RWPE2 (cell line): ENCODE measurements around the gene RP9.
A peak's percentile ranks its signal among the peaks of the same experiment; 100 is the strongest.

Experiments
- ATAC-seq: fragments of 200-7000 bp; cut with Tn5 transposase; 3 replicates; pipeline ENCODE4 v1.9.1; 2021; ENCODE audit warnings: low read depth
- DNase-seq: peaks from one replicate; pipeline ENCODE4 v3.0.0-alpha.2; 2020; ENCODE audit warnings: low spot score
- H3K27ac ChIP-seq: fragments of 450-650 bp; 2 replicates; pipeline ENCODE4 v1.5.1; 2017; ENCODE audit warnings: mild to moderate bottlenecking; ENCODE audit not compliant: poor library complexity, severe bottlenecking
- H3K27me3 ChIP-seq: fragments of 250-450 bp; sonication (Bioruptor Pico); 2 replicates; pipeline ENCODE4 v1.5.1; 2021; ENCODE audit warnings: mild to moderate bottlenecking, moderate library complexity; ENCODE audit not compliant: insufficient read depth, poor library complexity, severe bottlenecking
- H3K36me3 ChIP-seq: fragments of 250-450 bp; sonication (Bioruptor Pico); 2 replicates; pipeline ENCODE4 v1.5.1; 2020; ENCODE audit warnings: low read depth, mild to moderate bottlenecking, moderate library complexity
- H3K4me1 ChIP-seq: fragments of 250-450 bp; sonication (Bioruptor Pico); 2 replicates; pipeline ENCODE4 v1.5.1; 2021; ENCODE audit warnings: mild to moderate bottlenecking, moderate library complexity; ENCODE audit not compliant: insufficient read depth, poor library complexity, severe bottlenecking
- H3K4me3 ChIP-seq: fragments of 250-450 bp; sonication (Bioruptor Pico); 2 replicates; pipeline ENCODE4 v1.5.1; 2021; ENCODE audit warnings: mild to moderate bottlenecking, moderate library complexity; ENCODE audit not compliant: severe bottlenecking
- H3K9me3 ChIP-seq: fragments of 250-450 bp; sonication (Bioruptor Pico); 2 replicates; pipeline ENCODE4 v1.5.1; 2021; ENCODE audit warnings: mild to moderate bottlenecking, moderate library complexity; ENCODE audit not compliant: severe bottlenecking
- TF ChIP-seq, protein P1 (sequence below): fragments of 450-650 bp; IDR thresholded peaks from one replicate; pipeline ENCODE4 v1.5.1; 2017; ENCODE audit warnings: mild to moderate bottlenecking, moderate library complexity; ENCODE audit not compliant: poor library complexity, severe bottlenecking

RP9 gene

DNA sequence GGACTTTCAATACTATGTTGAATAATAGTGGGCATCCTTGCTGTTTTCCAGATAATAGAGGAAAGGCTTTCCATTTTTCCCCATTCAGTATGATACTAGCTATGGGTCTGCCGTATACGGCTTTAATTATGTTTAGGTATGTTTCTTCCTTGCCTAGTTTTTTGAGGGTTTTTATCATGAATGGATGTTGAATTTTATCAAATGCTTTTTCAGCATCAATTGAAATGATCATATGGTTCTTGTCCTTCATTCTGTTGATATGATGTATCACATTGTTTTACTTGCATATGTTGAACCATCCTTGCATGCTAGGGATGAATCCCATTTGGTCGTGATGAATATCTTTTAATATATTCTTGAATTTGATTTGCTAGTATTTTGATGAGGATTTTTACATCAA, 9.2 kb upstream of the RP9 start:
- TF ChIP-seq, protein P1, sequence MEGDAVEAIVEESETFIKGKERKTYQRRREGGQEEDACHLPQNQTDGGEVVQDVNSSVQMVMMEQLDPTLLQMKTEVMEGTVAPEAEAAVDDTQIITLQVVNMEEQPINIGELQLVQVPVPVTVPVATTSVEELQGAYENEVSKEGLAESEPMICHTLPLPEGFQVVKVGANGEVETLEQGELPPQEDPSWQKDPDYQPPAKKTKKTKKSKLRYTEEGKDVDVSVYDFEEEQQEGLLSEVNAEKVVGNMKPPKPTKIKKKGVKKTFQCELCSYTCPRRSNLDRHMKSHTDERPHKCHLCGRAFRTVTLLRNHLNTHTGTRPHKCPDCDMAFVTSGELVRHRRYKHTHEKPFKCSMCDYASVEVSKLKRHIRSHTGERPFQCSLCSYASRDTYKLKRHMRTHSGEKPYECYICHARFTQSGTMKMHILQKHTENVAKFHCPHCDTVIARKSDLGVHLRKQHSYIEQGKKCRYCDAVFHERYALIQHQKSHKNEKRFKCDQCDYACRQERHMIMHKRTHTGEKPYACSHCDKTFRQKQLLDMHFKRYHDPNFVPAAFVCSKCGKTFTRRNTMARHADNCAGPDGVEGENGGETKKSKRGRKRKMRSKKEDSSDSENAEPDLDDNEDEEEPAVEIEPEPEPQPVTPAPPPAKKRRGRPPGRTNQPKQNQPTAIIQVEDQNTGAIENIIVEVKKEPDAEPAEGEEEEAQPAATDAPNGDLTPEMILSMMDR, result no peak
- Histone ChIP-seq H3K4me3 (no peak overlapping the region), H3K27me3 (no peaks in the 10 kb centered on the region), H3K27ac (no peak overlapping the region), H3K36me3 (no peaks in the 10 kb centered on the region), H3K9me3 (peaks cover 2% of the 10 kb centered on the region), H3K4me1 (no peaks in the 10 kb centered on the region)
- DNase-seq (no peak), ATAC-seq (no peak)

DNA sequence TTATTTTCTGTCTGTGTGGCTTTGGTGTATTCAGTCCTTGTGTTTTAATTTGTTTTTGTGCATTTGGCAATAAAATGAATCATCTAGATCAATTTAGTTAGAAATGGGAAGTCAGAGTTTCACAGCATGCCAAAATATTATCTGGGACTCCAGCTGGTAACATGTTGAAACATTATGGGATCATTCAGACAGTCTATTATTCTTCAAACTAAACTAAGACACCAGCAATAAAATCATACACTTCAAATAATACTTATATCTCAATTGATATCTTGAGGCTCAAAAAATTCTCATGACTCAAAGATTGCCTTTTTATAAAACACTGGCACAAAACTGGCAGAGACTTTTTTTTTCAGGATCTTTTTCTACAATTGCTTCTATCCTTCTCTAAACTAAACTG, 5.8 kb upstream of the RP9 start:
- Histone ChIP-seq H3K27ac (no peak overlapping the region), H3K4me3 (no peak overlapping the region), H3K9me3 (peaks cover 2% of the 10 kb centered on the region), H3K4me1 (peaks cover 3% of the 10 kb centered on the region), H3K36me3 (no peaks in the 10 kb centered on the region), H3K27me3 (no peaks in the 10 kb centered on the region)
- ATAC-seq, result no peak
- TF ChIP-seq, protein P1, result no peak
- DNase-seq, result no peak

DNA sequence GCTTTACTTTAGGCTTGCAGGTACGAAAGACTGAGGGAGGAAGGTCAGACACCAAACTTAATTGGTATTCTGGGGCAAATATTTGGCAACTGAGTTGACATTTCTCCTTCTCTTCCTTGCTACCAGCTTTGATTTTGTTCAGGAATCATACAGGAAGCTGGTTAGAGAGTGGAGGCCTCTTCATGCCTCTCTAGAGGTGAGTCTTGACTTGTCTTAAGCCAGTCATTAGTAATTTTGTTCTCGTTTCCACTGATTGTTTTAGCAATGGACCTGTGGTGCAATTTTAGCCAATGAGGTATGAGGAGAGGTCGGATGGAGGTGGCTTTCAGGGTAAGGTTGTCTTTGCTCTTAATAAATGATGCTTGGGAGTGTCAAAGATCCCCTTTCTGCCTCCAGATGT, 2.4 kb upstream of the RP9 start:
- no peak for ATAC-seq
- no peak overlapping the region for H3K4me3 ChIP-seq

DNA sequence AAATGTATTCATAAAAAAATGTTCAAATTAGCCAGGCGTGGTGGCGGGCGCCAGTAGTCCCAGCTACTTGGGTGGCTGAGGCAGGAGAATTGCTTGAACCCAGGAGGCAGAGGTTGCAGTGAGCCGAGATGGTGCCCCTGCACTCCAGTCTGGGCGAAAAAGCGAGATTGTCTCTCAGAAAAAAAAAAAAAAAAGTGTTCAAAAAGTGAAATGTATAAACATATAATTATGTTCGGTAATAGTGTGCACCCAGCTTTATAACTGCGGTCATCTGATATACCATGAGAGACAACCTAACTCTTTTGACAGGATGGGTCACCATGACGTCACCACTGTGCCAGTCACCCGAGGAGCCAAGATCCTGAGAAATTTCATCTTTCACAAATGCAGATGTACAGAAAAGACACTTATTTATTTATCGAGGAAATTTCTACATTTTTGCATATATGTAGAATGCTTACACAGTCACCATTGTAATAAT, 594 bp upstream of the RP9 start:
- no peaks in the 10 kb centered on the region for H3K27me3 ChIP-seq
- peak overlapping the region; percentile 47 for H3K27ac ChIP-seq
- DNase-seq (no peak), ATAC-seq (0 out of 3 replicates have a peak, but pooled peaks have one; percentile 17)
- TF ChIP-seq, protein P1, result no peak
- H3K4me1 ChIP-seq, result peaks cover 8% of the 10 kb centered on the region
- H3K9me3 ChIP-seq, result no peaks in the 10 kb centered on the region
- peak overlapping the region; percentile 99 for H3K4me3 ChIP-seq
- H3K36me3 ChIP-seq, result peaks cover 2% of the 10 kb centered on the region; the same call in 1 of the 2 replicates

More for the DNA sequence above, 2.4 kb upstream of the RP9 start:
- Histone ChIP-seq H3K27ac (no peak overlapping the region), H3K9me3 (no peaks in the 10 kb centered on the region), H3K4me1 (peaks cover 8% of the 10 kb centered on the region), H3K27me3 (no peaks in the 10 kb centered on the region), H3K36me3 (no peaks in the 10 kb centered on the region)
- no peak for DNase-seq
- TF ChIP-seq, protein P1, result no peak

DNA sequence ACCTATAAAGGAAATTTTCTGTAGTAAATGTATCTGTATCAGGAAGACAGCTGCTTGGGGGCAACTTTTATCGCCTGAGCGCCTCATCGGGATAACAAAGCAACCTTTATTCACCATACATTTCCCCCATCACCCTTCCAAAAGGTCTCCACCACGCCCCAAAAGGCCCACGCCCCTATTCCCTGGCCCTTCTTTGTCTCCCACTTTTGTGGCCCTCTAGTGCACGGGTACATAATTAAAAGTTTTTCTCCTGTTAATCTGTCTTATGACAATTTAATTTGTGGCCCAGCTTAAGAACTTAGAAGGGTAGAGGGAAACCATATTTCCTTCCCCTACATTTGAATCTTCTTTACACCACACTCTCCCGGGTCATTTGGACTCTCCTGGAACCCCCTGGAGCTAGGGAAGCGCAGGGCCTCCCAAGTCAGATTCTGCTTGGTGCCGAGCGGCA, 625 bp downstream of the RP9 start:
- ATAC-seq (peak; percentile 53), DNase-seq (no peak)
- Histone ChIP-seq H3K4me3 (peak overlapping the region; percentile 99), H3K4me1 (peaks cover 8% of the 10 kb centered on the region), H3K27ac (peak overlapping the region; percentile 47), H3K27me3 (no peaks in the 10 kb centered on the region), H3K36me3 (peaks cover 11% of the 10 kb centered on the region), H3K9me3 (no peaks in the 10 kb centered on the region)
- TF ChIP-seq, protein P1, result no peak
